Right lobe of liver (tissue), 4 donors: Measurements from ENCODE around the gene SPIB.

ENCODE experiments used
- POLR2A ChIP-seq: fragments of 450-650 bp; IDR thresholded peaks from one replicate; pipeline ENCODE4 v1.6.1; 2017; ENCODE audit warnings: antibody characterized with exemption, mild to moderate bottlenecking
- TF ChIP-seq, protein P1 (sequence below), 4 donors: fragments of 200-600 bp in 3 of 4; fragments of 450-650 bp in 1 of 4; IDR thresholded peaks; one replicate each; pipeline versions ENCODE4 v1.5.1 to v1.8.0; 2016 to 2022; ENCODE audit warnings: antibody characterized with exemption in 4 of 4, mild to moderate bottlenecking in 2 of 4
- donor health status: DM: no; HTN: no; CAD: no.
- donor health status: DM: no; HTN: no; CAD: no.
- donor health status: DM: no; HTN: yes; CAD: no.

DNA sequence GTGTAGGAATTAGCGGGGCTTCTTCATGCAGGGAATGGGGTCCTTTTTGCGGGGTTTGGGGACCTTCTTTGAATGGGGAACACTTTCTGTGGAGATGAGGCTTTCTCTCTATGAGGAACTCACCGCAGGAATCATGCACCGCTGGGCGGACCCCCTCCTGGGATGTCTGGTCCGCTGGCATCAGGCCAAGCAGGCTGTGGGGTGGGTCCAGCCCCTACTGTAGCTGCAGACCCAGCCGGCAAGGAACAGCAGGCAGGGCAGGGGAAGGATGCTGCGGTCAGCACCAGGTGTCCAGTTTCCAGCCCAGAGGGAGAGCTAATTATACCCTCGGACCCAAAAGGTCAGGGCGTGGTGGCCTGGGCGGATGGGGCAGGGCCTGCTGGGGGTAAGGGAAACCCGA, 15.8 kb downstream of the SPIB start:
- TF ChIP-seq, protein P1, sequence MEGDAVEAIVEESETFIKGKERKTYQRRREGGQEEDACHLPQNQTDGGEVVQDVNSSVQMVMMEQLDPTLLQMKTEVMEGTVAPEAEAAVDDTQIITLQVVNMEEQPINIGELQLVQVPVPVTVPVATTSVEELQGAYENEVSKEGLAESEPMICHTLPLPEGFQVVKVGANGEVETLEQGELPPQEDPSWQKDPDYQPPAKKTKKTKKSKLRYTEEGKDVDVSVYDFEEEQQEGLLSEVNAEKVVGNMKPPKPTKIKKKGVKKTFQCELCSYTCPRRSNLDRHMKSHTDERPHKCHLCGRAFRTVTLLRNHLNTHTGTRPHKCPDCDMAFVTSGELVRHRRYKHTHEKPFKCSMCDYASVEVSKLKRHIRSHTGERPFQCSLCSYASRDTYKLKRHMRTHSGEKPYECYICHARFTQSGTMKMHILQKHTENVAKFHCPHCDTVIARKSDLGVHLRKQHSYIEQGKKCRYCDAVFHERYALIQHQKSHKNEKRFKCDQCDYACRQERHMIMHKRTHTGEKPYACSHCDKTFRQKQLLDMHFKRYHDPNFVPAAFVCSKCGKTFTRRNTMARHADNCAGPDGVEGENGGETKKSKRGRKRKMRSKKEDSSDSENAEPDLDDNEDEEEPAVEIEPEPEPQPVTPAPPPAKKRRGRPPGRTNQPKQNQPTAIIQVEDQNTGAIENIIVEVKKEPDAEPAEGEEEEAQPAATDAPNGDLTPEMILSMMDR (IDR thresholded peaks at IDR 0.05): no peak
- TF ChIP-seq POLR2A: no peak
